DND-41 (cell line): ENCODE measurements around the gene PDCD11.

Experiments used
- CTCF ChIP-seq: IDR thresholded peaks from 2 replicates; pipeline ENCODE4 v1.5.1; 2012; ENCODE audit warnings: borderline replicate concordance, low read length, moderate library complexity, mild to moderate bottlenecking; ENCODE audit not compliant: poor library complexity, severe bottlenecking; ENCODE audit errors: extremely low read depth
- EZH2 ChIP-seq: IDR thresholded peaks from 3 replicates; pipeline ENCODE4 v1.6.1; 2012; ENCODE audit warnings: borderline replicate concordance, low read depth, mild to moderate bottlenecking, moderate library complexity, low read length, inconsistent platforms; ENCODE audit not compliant: severe bottlenecking

GRCh38 chr10:103355906-103356599 lies 40.4 kb upstream of the PDCD11 start:
- TF ChIP-seq EZH2 (no peak), CTCF (no peak)
